Stomach (tissue), 4 donors: Measurements from ENCODE around the gene DPYD.

Experiments
- CTCF ChIP-seq, 7 experiments: fragments of 450-650 bp in 4 of 7; fragments of 200-600 bp in 3 of 7; sonication (generic) in 3 of 7; IDR thresholded peaks; one replicate each; pipeline ENCODE4 v1.5.1; 2016 to 2019; ENCODE audit warnings: antibody characterized with exemption in 7 of 7, control low read depth in 2 of 7, mild to moderate bottlenecking in 1 of 7
- EP300 ChIP-seq: sonication (generic); formaldehyde crosslinking; IDR thresholded peaks from one replicate; pipeline ENCODE4 v1.6.1; 2017; ENCODE audit warnings: antibody characterized with exemption

- TF ChIP-seq CTCF (IDR thresholded peaks at IDR 0.05), result no peak
- no peak for TF ChIP-seq EP300
Measured at GRCh38 chr1:97050506-97050905, 870.3 kb downstream of the DPYD start.
